Gastroesophageal sphincter (tissue), 3 donors: Measurements from ENCODE around the gene RNF11.

ENCODE experiments used
- CTCF ChIP-seq, 4 experiments: fragments of 200-600 bp in 2 of 4; fragments of 450-650 bp in 2 of 4; sonication (generic) in 1 of 4; IDR thresholded peaks; one replicate each; pipeline ENCODE4 v1.5.1; 2017 to 2019; ENCODE audit warnings: antibody characterized with exemption in 4 of 4, mild to moderate bottlenecking in 2 of 4, moderate library complexity in 2 of 4
- POLR2A ChIP-seq, 2 donors: fragments of 450-650 bp; IDR thresholded peaks; one replicate each; pipeline ENCODE4 v1.6.1; 2017; ENCODE audit warnings: antibody characterized with exemption in 2 of 2, mild to moderate bottlenecking in 2 of 2, moderate library complexity in 1 of 2

- no peak for TF ChIP-seq POLR2A (IDR thresholded peaks at IDR 0.05)
- TF ChIP-seq CTCF (IDR thresholded peaks at IDR 0.05) = no peak
Measured at GRCh38 chr1:51224255-51224654, 11.8 kb upstream of the RNF11 start.
